ENCODE measurements around the gene CUBN.

DNA sequence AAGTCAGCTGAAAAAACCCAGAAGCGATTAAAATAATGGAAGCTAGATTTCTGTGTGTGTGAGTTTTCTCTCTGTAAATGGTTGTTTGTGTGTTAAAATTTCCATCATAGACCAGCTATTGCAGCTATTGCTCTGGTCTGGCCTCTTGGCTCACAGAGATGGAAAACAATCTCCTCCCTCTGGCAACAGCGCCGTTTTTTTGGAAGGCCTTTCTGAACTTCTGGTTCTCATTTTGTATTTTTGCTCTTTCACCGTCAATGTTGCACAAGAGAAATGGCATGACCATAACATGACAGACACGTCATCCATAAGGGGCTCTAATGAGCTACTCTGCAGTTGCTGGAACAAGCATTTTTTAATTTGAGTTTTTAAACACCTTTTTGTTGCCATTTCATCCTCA lies 91.0 kb downstream of the CUBN start:
- TF ChIP-seq, protein P1, sequence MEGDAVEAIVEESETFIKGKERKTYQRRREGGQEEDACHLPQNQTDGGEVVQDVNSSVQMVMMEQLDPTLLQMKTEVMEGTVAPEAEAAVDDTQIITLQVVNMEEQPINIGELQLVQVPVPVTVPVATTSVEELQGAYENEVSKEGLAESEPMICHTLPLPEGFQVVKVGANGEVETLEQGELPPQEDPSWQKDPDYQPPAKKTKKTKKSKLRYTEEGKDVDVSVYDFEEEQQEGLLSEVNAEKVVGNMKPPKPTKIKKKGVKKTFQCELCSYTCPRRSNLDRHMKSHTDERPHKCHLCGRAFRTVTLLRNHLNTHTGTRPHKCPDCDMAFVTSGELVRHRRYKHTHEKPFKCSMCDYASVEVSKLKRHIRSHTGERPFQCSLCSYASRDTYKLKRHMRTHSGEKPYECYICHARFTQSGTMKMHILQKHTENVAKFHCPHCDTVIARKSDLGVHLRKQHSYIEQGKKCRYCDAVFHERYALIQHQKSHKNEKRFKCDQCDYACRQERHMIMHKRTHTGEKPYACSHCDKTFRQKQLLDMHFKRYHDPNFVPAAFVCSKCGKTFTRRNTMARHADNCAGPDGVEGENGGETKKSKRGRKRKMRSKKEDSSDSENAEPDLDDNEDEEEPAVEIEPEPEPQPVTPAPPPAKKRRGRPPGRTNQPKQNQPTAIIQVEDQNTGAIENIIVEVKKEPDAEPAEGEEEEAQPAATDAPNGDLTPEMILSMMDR (IDR thresholded peaks at IDR 0.05), result no peak
- TF ChIP-seq POLR2A (IDR thresholded peaks at IDR 0.05), result no peak
